GM23338 (cell line): ENCODE measurements around the gene C9orf85. TPM values are rescaled to one million over a fixed set of nuclear protein-coding genes. Genes with fewer than 3 reads are reported as not detected.

ENCODE experiments used
- ATAC-seq: fragments of 200-7000 bp; cut with Tn5 transposase; 3 replicates; pipeline ENCODE4 v1.9.1; 2020
- DNase-seq: peaks from one replicate; pipeline ENCODE4 v3.0.0-alpha.2; 2015; ENCODE audit warnings: low spot score
- H2AFZ ChIP-seq: fragments of 200-600 bp; sonication (generic); 2 replicates; pipeline ENCODE4 v1.8.0; 2016; ENCODE audit warnings: antibody characterized with exemption, mild to moderate bottlenecking, moderate library complexity
- H3F3A ChIP-seq: fragments of 200-600 bp; sonication (generic); replicated peaks from 2 replicates; pipeline ENCODE4 v1.8.0; 2017; ENCODE audit warnings: antibody characterized with exemption, mixed run types, low read depth
- H3K27ac ChIP-seq: fragments of 200-600 bp; sonication (generic); 2 replicates; pipeline ENCODE4 v1.6.1; 2016; ENCODE audit warnings: low read depth
- H3K27me3 ChIP-seq: fragments of 200-600 bp; sonication (generic); 2 replicates; pipeline ENCODE4 v1.8.0; 2016; ENCODE audit warnings: mild to moderate bottlenecking, mixed run types, moderate library complexity; ENCODE audit not compliant: insufficient read depth
- H3K36me3 ChIP-seq: fragments of 200-600 bp; sonication (generic); 2 replicates; pipeline ENCODE4 v1.8.0; 2016; ENCODE audit warnings: mild to moderate bottlenecking; ENCODE audit not compliant: insufficient read depth
- H3K4me1 ChIP-seq: fragments of 200-600 bp; sonication (generic); 2 replicates; pipeline ENCODE4 v1.8.0; 2016; ENCODE audit warnings: mild to moderate bottlenecking, moderate library complexity; ENCODE audit not compliant: insufficient read depth
- H3K4me2 ChIP-seq: fragments of 200-600 bp; sonication (generic); 2 replicates; pipeline ENCODE4 v1.7.1; 2017; ENCODE audit warnings: mixed run types
- H3K4me3 ChIP-seq: fragments of 200-600 bp; sonication (generic); 2 replicates; pipeline ENCODE4 v1.6.1; 2016; ENCODE audit warnings: mixed run types
- H3K79me2 ChIP-seq: fragments of 200-600 bp; sonication (generic); replicated peaks from 2 replicates; pipeline ENCODE4 v1.8.0; 2017; ENCODE audit warnings: mild to moderate bottlenecking; ENCODE audit not compliant: insufficient read depth
- H3K9me2 ChIP-seq: fragments of 200-600 bp; sonication (generic); 2 replicates; pipeline ENCODE4 v1.8.0; 2017; ENCODE audit not compliant: insufficient read depth
- H4K20me1 ChIP-seq: fragments of 200-600 bp; sonication (generic); replicated peaks from 2 replicates; pipeline ENCODE4 v1.8.0; 2017; ENCODE audit warnings: mild to moderate bottlenecking; ENCODE audit not compliant: insufficient read depth
- H3K27ac Mint-ChIP-seq: 2 replicates; pipeline ENCODE4 v1.8.0; 2020; ENCODE audit warnings: inconsistent platforms, mild to moderate bottlenecking, moderate library complexity, mixed read lengths
- H3K27me3 Mint-ChIP-seq: 3 replicates; pipeline ENCODE4 v1.8.0; 2022; ENCODE audit warnings: low read depth, mild to moderate bottlenecking, moderate library complexity, mixed read lengths, inconsistent platforms; ENCODE audit not compliant: insufficient read depth, poor library complexity
- H3K36me3 Mint-ChIP-seq: 3 replicates; pipeline ENCODE4 v1.8.0; 2021; ENCODE audit warnings: low read depth, mild to moderate bottlenecking, inconsistent platforms, moderate library complexity, mixed read lengths
- H3K4me1 Mint-ChIP-seq: 3 replicates; pipeline ENCODE4 v1.8.0; 2020; ENCODE audit warnings: mild to moderate bottlenecking, inconsistent platforms, mixed read lengths
- H3K4me3 Mint-ChIP-seq: 3 replicates; pipeline ENCODE4 v1.8.0; 2021; ENCODE audit warnings: moderate library complexity, mild to moderate bottlenecking, inconsistent platforms, mixed read lengths
- H3K9me3 Mint-ChIP-seq: 3 replicates; pipeline ENCODE4 v1.8.0; 2020; ENCODE audit warnings: moderate library complexity, mild to moderate bottlenecking, inconsistent platforms, mixed read lengths
- CREB1 ChIP-seq: fragments of 250-450 bp; sonication (Bioruptor Pico); IDR thresholded peaks from 2 replicates; pipeline ENCODE4 v1.5.0; 2020; ENCODE audit warnings: low read depth, mild to moderate bottlenecking, moderate library complexity
- CTCF ChIP-seq, 2 experiments: fragments of 200-600 bp in 1 of 2; sonication (generic) in 1 of 2; conservative IDR thresholded peaks; 2 replicates each; pipeline versions ENCODE4 v1.5.1 to v1.6.1; 2016 to 2017; ENCODE audit warnings: antibody characterized with exemption in 2 of 2, low read depth in 2 of 2, mild to moderate bottlenecking in 2 of 2, moderate library complexity in 1 of 2
- ETS1 ChIP-seq: IDR thresholded peaks from 2 replicates; pipeline ENCODE4 v1.6.1; 2016; ENCODE audit warnings: antibody characterized with exemption
- EZH2 ChIP-seq: fragments of 200-600 bp; sonication (generic); IDR thresholded peaks from one replicate; pipeline ENCODE4 v1.8.0; 2017; ENCODE audit warnings: antibody characterized with exemption, mild to moderate bottlenecking, low read depth; ENCODE audit not compliant: unreplicated experiment
- EZH2phosphoT487 ChIP-seq: fragments of 200-600 bp; sonication (generic); IDR thresholded peaks from one replicate; pipeline ENCODE4 v1.8.1; 2018; ENCODE audit warnings: antibody characterized with exemption; ENCODE audit not compliant: unreplicated experiment
- JUNB ChIP-seq: IDR thresholded peaks from one replicate; pipeline ENCODE4 v1.6.1; 2016; ENCODE audit warnings: antibody characterized with exemption; ENCODE audit not compliant: unreplicated experiment
- NANOG ChIP-seq: IDR thresholded peaks from 2 replicates; pipeline ENCODE4 v1.6.1; 2016; ENCODE audit warnings: antibody characterized with exemption, borderline replicate concordance
- POLR2AphosphoS5 ChIP-seq: IDR thresholded peaks from 2 replicates; pipeline ENCODE4 v1.6.1; 2016; ENCODE audit warnings: antibody characterized with exemption, low read depth
- REST ChIP-seq: IDR thresholded peaks from one replicate; pipeline ENCODE4 v1.6.1; 2018; ENCODE audit warnings: antibody characterized with exemption; ENCODE audit not compliant: unreplicated experiment
- STAT1 ChIP-seq: IDR thresholded peaks from one replicate; pipeline ENCODE4 v1.6.1; 2016; ENCODE audit warnings: antibody characterized with exemption; ENCODE audit not compliant: unreplicated experiment
- ZNF114 ChIP-seq: fragments of 250-450 bp; sonication (Bioruptor Pico); IDR thresholded peaks from 2 replicates; pipeline ENCODE4 v1.5.0; 2020; ENCODE audit warnings: mild to moderate bottlenecking, moderate library complexity
- ZNF331 ChIP-seq: fragments of 250-450 bp; sonication (Bioruptor Pico); IDR thresholded peaks from 2 replicates; pipeline ENCODE4 v1.5.0; 2020; ENCODE audit warnings: low read depth, mild to moderate bottlenecking, moderate library complexity
- polyA plus RNA-seq: library from polyadenylated mRNA; unstranded; fragments of >200 nt; fragmentation: Nextera tagmentation; extraction: Ambion mirVana; gene quantifications from 2 replicates; pipeline ENCODE4 v1.2.1, GENCODE V29; 2016
- total RNA-seq: library from RNA; depleted of rRNA; stranded (reverse); fragments of >200 nt; shearing (Covaris generic); gene quantifications from 2 replicates; pipeline ENCODE4 v1.2.3, GENCODE V29; 2014

Gene C9orf85
- total and polyA plus RNA-seq, 2 experiments from 2014 or later: 10.3 to 20.8 TPM

GRCh38 chr9:71916834-71917534, 5.5 kb downstream of the C9orf85 start (continued):
- TF ChIP-seq CTCF (conservative IDR thresholded peaks at IDR 0.05; ENCODE audit: low read depth in 2 of 2) (no peak), STAT1 (no peak), CREB1 (CRISPR knock-in tag) (no peak), ZNF331 (CRISPR knock-in tag) (no peak), POLR2AphosphoS5 (no peak), EZH2 (no peak)

- no peaks in the 10 kb centered on the region for H3K27me3 ChIP-seq
- no peak for ATAC-seq
- peaks cover 31% of the 10 kb centered on the region for H3K4me1 ChIP-seq
- DNase-seq: no peak
- peaks cover 4% of the 10 kb centered on the region; the same call in 1 of the 2 replicates for H3K36me3 ChIP-seq
- H3K9me2 ChIP-seq: 0 out of 2 replicates have a peak, but pooled peaks cover 3% of the 10 kb centered on the region
- peaks cover 50% of the 10 kb centered on the region for H3K4me1 Mint-ChIP-seq
- H3K9me3 Mint-ChIP-seq: peaks cover 34% of the 10 kb centered on the region
- peaks cover 58% of the 10 kb centered on the region for H3K36me3 Mint-ChIP-seq
- H3K27me3 Mint-ChIP-seq: peaks cover 5% of the 10 kb centered on the region
- 0 out of 2 replicates have a peak, but pooled peaks cover 2% of the 10 kb centered on the region for H4K20me1 ChIP-seq
- H3K4me3 Mint-ChIP-seq: no peak overlapping the region
- H3K4me2 ChIP-seq: no peak overlapping the region
- no peak overlapping the region for H3K27ac ChIP-seq
- H3K4me3 ChIP-seq: no peak overlapping the region
- H3F3A ChIP-seq: no peaks in the 10 kb centered on the region
- peaks cover 82% of the 10 kb centered on the region for H3K79me2 ChIP-seq
- no peak overlapping the region for H2AFZ ChIP-seq
- no peak overlapping the region for H3K27ac Mint-ChIP-seq
- no peak for TF ChIP-seq POLR2AphosphoS5
- no peak for TF ChIP-seq NANOG
- no peak for TF ChIP-seq ZNF114
- no peak for TF ChIP-seq ETS1
- TF ChIP-seq CREB1 (CRISPR knock-in tag): no peak
- no peak for TF ChIP-seq JUNB
- TF ChIP-seq REST: no peak
- TF ChIP-seq EZH2: no peak
- TF ChIP-seq ZNF331 (CRISPR knock-in tag): no peak
- TF ChIP-seq EZH2phosphoT487: no peak
These were observed 7.0 kb downstream of the C9orf85 start for GRCh38 chr9:71918419-71918818.
